ENCODE data around the gene MC1R. TPM values are rescaled to one million over a fixed set of nuclear protein-coding genes. Genes with fewer than 3 reads are reported as not detected.

Gene MC1R
- total and polyA plus RNA-seq, 10 of the 15 experiments (the other 5 are each of a cell fraction or from before 2014, with no cell fraction given) = 0.06 to 2.3 (median 0.45) TPM

DNA sequence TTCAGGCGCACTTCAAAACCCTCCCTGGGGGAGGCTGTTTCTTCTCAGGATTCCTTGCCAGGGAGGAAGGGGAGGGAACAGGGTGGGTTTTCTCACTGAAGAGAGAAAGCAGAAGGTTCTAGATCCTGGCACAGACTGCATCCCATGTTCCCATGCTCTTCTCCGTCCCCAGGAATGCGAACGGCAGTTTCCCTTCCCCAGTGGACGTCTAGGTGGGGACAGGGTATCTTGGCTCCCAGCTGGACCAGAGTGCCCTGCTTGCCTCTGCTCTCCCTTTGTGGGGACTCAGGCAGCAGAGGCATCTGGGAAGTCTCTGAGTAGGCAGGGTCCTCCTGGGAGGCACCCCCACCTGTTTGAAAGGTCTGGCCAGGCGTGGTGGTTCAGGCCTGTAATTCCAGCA is 48.2 kb upstream of the MC1R start:
- H3K9ac ChIP-seq (ENCODE audit: control insufficient read depth, insufficient read depth, low read length) = no peak overlapping the region
- FAIRE-seq (no peak), ATAC-seq (no peak), DNase-seq (ENCODE audit: low read depth, low spot score) (no peak)
- peaks cover 3% of the 10 kb centered on the region for H4K20me1 ChIP-seq (ENCODE audit: control insufficient read depth, insufficient read depth)
- H3K4me2 ChIP-seq (ENCODE audit: control insufficient read depth, insufficient read depth) = no peak overlapping the region
- in situ Hi-C loops (cut with MboI) = no loop called here
- H2AFZ ChIP-seq (ENCODE audit: control insufficient read depth, low read depth, low read length) = no peak overlapping the region
- ChIA-PET RAD21 (ENCODE audit: unreplicated experiment) (no interaction called here), SMC1A (ENCODE audit: uncharacterized antibody, unreplicated experiment) (no interaction called here), POLR2A (interaction anchor here (4.1 kb wide), 1 partner anchor 8 kb away, joined by 49 read pairs; no protein-coding TSS in a partner anchor), CTCF (interaction anchor here (1.1 to 3.5 kb wide), 2 partner anchors 10 to 164 kb away, joined by 3 to 19 read pairs; no protein-coding TSS in a partner anchor)
- H3K4me1 ChIP-seq (ENCODE audit: control insufficient read depth, insufficient read depth, low read length) = peaks cover 15% of the 10 kb centered on the region
- no peak overlapping the region for H3K27ac ChIP-seq (ENCODE audit: control insufficient read depth, insufficient read depth)
- intact Hi-C loops (cut with micrococcal nuclease; ENCODE audit: unreplicated experiment) = no loop called here
- peaks cover 18% of the 10 kb centered on the region for H3K79me2 ChIP-seq (ENCODE audit: control insufficient read depth, insufficient read depth, low read length)
- H3K27me3 ChIP-seq (replicated peaks in 1 of 2; ENCODE audit: control insufficient read depth in 2 of 2, insufficient read depth in 2 of 2, low read length in 1 of 2) = no peaks in the 10 kb centered on the region
- H3K36me3 ChIP-seq (ENCODE audit: control insufficient read depth in 2 of 2, insufficient read depth in 2 of 2, low read length in 1 of 2) = peaks cover 0 to 3% of the 10 kb centered on the region in 2 experiments; a peak in 1 of 4 replicates
- WGBS (ENCODE audit: insufficient coverage, insufficient replicate concordance, low lambda C conversion rate, missing lambda C conversion rate) = 85% methylated on average over 6 of the region's 6 CpGs
- peaks cover 1% of the 10 kb centered on the region; the same call in 2 of the 3 replicates for H3K9me3 ChIP-seq (replicated peaks; ENCODE audit: control insufficient read depth, insufficient read depth, low read length)
- no TSS peak for BruUV-seq (replicated peaks)
- H3K4me3 ChIP-seq = no peak overlapping the region
- TF ChIP-seq SPI1 (IDR thresholded peaks at IDR 0.05; ENCODE audit: borderline replicate concordance, insufficient read depth, low read depth, low read length) = no peak
- TF ChIP-seq, protein P1, sequence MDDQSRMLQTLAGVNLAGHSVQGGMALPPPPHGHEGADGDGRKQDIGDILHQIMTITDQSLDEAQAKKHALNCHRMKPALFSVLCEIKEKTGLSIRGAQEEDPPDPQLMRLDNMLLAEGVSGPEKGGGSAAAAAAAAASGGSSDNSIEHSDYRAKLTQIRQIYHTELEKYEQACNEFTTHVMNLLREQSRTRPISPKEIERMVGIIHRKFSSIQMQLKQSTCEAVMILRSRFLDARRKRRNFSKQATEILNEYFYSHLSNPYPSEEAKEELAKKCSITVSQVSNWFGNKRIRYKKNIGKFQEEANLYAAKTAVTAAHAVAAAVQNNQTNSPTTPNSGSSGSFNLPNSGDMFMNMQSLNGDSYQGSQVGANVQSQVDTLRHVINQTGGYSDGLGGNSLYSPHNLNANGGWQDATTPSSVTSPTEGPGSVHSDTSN (IDR thresholded peaks at IDR 0.05; ENCODE audit: insufficient replicate concordance, low read depth, low read length) = no peak
- no peak for TF ChIP-seq GABPA (IDR thresholded peaks at IDR 0.05; ENCODE audit: low read depth)
- TF ChIP-seq, protein P2, sequence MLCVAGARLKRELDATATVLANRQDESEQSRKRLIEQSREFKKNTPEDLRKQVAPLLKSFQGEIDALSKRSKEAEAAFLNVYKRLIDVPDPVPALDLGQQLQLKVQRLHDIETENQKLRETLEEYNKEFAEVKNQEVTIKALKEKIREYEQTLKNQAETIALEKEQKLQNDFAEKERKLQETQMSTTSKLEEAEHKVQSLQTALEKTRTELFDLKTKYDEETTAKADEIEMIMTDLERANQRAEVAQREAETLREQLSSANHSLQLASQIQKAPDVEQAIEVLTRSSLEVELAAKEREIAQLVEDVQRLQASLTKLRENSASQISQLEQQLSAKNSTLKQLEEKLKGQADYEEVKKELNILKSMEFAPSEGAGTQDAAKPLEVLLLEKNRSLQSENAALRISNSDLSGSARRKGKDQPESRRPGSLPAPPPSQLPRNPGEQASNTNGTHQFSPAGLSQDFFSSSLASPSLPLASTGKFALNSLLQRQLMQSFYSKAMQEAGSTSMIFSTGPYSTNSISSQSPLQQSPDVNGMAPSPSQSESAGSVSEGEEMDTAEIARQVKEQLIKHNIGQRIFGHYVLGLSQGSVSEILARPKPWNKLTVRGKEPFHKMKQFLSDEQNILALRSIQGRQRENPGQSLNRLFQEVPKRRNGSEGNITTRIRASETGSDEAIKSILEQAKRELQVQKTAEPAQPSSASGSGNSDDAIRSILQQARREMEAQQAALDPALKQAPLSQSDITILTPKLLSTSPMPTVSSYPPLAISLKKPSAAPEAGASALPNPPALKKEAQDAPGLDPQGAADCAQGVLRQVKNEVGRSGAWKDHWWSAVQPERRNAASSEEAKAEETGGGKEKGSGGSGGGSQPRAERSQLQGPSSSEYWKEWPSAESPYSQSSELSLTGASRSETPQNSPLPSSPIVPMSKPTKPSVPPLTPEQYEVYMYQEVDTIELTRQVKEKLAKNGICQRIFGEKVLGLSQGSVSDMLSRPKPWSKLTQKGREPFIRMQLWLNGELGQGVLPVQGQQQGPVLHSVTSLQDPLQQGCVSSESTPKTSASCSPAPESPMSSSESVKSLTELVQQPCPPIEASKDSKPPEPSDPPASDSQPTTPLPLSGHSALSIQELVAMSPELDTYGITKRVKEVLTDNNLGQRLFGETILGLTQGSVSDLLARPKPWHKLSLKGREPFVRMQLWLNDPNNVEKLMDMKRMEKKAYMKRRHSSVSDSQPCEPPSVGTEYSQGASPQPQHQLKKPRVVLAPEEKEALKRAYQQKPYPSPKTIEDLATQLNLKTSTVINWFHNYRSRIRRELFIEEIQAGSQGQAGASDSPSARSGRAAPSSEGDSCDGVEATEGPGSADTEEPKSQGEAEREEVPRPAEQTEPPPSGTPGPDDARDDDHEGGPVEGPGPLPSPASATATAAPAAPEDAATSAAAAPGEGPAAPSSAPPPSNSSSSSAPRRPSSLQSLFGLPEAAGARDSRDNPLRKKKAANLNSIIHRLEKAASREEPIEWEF (IDR thresholded peaks at IDR 0.05; ENCODE audit: insufficient replicate concordance, low read depth, low read length) = no peak
- TF ChIP-seq, protein P3, sequence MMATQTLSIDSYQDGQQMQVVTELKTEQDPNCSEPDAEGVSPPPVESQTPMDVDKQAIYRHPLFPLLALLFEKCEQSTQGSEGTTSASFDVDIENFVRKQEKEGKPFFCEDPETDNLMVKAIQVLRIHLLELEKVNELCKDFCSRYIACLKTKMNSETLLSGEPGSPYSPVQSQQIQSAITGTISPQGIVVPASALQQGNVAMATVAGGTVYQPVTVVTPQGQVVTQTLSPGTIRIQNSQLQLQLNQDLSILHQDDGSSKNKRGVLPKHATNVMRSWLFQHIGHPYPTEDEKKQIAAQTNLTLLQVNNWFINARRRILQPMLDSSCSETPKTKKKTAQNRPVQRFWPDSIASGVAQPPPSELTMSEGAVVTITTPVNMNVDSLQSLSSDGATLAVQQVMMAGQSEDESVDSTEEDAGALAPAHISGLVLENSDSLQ (IDR thresholded peaks at IDR 0.05) = no peak
- TF ChIP-seq, protein P4, sequence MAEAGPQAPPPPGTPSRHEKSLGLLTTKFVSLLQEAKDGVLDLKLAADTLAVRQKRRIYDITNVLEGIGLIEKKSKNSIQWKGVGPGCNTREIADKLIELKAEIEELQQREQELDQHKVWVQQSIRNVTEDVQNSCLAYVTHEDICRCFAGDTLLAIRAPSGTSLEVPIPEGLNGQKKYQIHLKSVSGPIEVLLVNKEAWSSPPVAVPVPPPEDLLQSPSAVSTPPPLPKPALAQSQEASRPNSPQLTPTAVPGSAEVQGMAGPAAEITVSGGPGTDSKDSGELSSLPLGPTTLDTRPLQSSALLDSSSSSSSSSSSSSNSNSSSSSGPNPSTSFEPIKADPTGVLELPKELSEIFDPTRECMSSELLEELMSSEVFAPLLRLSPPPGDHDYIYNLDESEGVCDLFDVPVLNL (IDR thresholded peaks at IDR 0.05; ENCODE audit: low read depth, low read length) = no peak
- no peak for TF ChIP-seq HDAC2 (IDR thresholded peaks at IDR 0.05)
- TF ChIP-seq, protein P5, sequence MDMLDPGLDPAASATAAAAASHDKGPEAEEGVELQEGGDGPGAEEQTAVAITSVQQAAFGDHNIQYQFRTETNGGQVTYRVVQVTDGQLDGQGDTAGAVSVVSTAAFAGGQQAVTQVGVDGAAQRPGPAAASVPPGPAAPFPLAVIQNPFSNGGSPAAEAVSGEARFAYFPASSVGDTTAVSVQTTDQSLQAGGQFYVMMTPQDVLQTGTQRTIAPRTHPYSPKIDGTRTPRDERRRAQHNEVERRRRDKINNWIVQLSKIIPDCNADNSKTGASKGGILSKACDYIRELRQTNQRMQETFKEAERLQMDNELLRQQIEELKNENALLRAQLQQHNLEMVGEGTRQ (IDR thresholded peaks at IDR 0.05; ENCODE audit: borderline replicate concordance, low read depth, low read length) = no peak
- TF ChIP-seq RFX5 (IDR thresholded peaks at IDR 0.05; ENCODE audit: low read depth, low read length) = no peak
- TF ChIP-seq PAX5 (IDR thresholded peaks at IDR 0.05; ENCODE audit: borderline replicate concordance, low read depth, low read length) = no peak
- TF ChIP-seq CREB1 (IDR thresholded peaks at IDR 0.05; ENCODE audit: low read depth) = no peak
- no peak for TF ChIP-seq FOS (IDR thresholded peaks at IDR 0.05; ENCODE audit: borderline replicate concordance, extremely low read depth, insufficient read length)
- no peak for TF ChIP-seq EED (IDR thresholded peaks at IDR 0.05; ENCODE audit: low read depth)
- TF ChIP-seq YY1 (IDR thresholded peaks at IDR 0.05; ENCODE audit: low read depth, low read length) = no peak
- no peak for TF ChIP-seq MTA2 (IDR thresholded peaks at IDR 0.05; ENCODE audit: low read depth)
